Sigmoid colon (tissue), 3 donors: ENCODE data around the gene SLC9A8.

ENCODE experiments used
- CTCF ChIP-seq, 4 experiments: fragments of 450-650 bp in 3 of 4; fragments of 200-600 bp in 1 of 4; IDR thresholded peaks; one replicate each; pipeline ENCODE4 v1.5.1; 2016 to 2019; ENCODE audit warnings: antibody characterized with exemption in 4 of 4, mild to moderate bottlenecking in 3 of 4, moderate library complexity in 2 of 4
- POLR2A ChIP-seq, 2 donors: fragments of 450-650 bp; IDR thresholded peaks; one replicate each; pipeline ENCODE4 v1.6.1; 2016; ENCODE audit warnings: antibody characterized with exemption in 2 of 2, mild to moderate bottlenecking in 2 of 2, moderate library complexity in 2 of 2

GRCh38 chr20:49766979-49767521, 45.6 kb upstream of the SLC9A8 start:
- TF ChIP-seq CTCF (IDR thresholded peaks at IDR 0.05) (no peak), POLR2A (IDR thresholded peaks at IDR 0.05) (no peak)
